ENCODE results near the gene EXOC6.
A peak's percentile ranks its signal among the peaks of the same experiment; 100 is the strongest.

Gene EXOC6

GRCh38 chr10:92832998-92833650 is 15.2 kb upstream of the EXOC6 start:
- DNase-seq, result no peak

DNA sequence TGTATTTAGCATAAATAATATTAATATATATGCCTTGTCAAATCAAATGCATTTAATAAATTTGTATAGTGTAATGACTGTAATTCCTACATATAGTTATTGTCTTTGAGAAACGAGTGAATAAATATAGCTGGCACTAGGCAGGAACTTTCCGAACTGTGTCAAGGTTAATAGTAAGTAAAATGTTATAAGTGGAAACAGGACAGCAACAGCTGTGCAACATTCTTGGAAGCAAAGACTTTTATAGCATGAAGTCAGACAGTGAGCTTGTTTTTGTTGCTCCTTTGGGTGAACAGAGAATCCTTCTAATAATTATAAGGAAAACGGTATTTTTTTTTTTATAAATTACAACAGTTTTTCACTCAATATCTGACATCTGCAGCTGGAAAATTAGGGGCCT is 14.0 kb upstream of the EXOC6 start:
- DNase-seq, result no peak

- no peak for DNase-seq
Measured at GRCh38 chr10:92834986-92835385, 13.3 kb upstream of the EXOC6 start.

DNA sequence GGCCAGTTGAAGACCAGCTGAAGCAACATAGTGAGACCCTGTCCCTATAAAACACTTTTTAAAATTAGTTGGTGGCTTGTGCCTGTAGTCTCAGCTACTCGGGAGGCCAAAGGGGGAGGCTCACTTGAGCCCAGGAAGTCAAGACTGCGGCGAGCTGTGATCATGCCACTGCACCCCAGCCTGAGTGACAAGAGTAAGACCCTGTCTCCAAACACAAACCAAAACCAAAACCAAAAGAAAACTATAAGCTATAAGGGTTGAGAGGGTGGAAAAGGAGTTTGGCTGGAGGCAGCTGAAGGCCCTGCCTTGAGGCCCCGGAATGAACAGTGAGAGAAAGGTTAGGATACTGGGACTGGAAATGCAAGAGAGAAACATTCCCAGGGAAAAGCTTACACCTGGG is 10.9 kb upstream of the EXOC6 start:
- DNase-seq, result no peak

- peak; percentile 88 for DNase-seq
Measured at GRCh38 chr10:92839191-92840085, 8.9 kb upstream of the EXOC6 start.

DNA sequence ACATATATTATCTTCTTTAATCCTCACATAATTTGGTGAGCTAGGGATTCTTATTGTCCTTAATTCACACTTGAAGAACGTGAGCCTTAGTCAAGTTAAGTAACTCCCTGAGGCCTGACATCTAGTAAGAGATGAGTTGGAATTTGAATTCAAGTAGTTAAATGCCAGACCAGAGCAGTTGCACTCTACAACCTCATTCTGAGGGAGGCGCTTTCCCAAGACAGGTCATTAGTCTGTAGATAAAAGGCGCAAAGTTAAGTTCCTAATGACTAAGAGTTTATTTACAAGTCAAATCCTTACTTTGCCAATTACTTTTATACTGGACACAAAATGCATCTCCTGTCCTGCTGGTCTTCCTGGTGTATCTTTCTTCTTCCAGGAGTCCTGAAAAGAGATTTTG is 3.6 kb upstream of the EXOC6 start:
- DNase-seq, result no peak

GRCh38 chr10:92845921-92846320 is 2.4 kb upstream of the EXOC6 start:
- DNase-seq, result no peak

- no peak for DNase-seq
Measured at GRCh38 chr10:92846344-92846743, 2.0 kb upstream of the EXOC6 start.

DNA sequence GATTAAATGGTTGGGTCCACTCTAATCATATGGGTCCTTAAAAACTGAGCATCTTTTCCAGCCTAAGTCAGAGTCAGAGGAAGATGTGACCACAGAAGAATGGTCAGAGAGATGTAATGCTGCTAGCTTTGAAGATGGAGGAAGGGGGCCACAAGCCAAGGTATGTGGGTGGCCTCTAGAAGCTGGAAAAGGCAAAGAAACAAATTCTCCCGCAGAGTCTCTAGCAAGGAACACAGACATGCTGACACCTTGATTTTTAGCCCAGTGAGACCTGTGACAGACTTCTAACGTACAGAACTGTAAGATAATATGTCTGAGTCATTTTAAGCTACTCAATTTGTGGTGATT is 1.5 kb upstream of the EXOC6 start:
- DNase-seq, result no peak

- DNase-seq, result no peak
Measured at GRCh38 chr10:92847202-92847864, 987 bp upstream of the EXOC6 start.

GRCh38 chr10:92848037-92848440 is 281 bp upstream of the EXOC6 start:
- no peak for DNase-seq

GRCh38 chr10:92849234-92849525 is 860 bp downstream of the EXOC6 start:
- DNase-seq, result peak; percentile 5

DNA sequence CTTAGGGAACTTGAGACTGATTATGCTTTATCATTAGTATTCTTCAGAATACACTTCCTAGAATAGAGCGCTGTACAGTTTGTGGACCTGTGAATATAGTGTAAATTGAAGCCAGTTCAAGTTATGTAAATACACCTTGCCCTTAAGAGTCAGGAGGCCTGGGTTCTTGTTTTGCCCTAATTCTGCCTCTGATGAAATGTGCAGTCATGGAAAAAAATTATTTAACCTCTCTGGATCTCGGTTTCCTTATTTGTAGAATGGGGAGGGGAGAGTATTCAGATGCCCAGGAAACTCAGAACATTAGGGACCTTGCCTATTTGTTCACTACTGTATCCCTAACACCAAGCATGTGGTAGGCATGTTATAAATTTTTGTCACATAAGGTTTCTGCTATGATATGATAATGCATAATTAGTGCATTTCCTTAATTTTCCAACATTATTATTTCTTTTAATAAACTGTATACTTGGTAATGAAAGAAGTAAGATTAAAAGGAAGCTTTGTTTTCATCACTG is 1.3 kb downstream of the EXOC6 start:
- DNase-seq, result no peak

GRCh38 chr10:92850185-92850584 is 1.9 kb downstream of the EXOC6 start:
- DNase-seq, result no peak

GRCh38 chr10:92851003-92851402 is 2.7 kb downstream of the EXOC6 start:
- no peak for DNase-seq

- no peak for DNase-seq
Measured at GRCh38 chr10:92855560-92855959, 7.2 kb downstream of the EXOC6 start.

- no peak for DNase-seq
Measured at GRCh38 chr10:92857904-92858514, 9.7 kb downstream of the EXOC6 start.

DNA sequence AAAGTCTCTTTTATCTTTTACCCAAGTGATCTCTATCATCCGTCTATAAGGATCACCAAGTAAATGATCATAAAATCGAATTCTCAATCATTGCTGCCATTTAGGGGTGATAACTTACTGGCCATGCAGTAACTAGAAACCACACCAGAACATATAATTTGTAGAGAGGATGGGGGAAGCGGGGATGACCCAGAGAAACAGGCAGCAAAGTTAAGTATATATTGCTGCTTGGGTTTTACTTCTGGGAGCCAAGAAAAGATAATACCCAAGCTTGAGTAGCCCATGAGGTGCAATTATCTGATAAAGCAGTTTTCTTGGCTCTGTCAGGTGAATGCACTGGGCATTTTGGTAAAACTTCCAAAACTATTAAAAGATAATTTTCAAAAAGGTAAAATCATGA is 18.9 kb downstream of the EXOC6 start:
- DNase-seq, result no peak

- DNase-seq, result no peak
Measured at GRCh38 chr10:92868036-92868435, 19.7 kb downstream of the EXOC6 start.

- DNase-seq, result no peak
Measured at GRCh38 chr10:92868557-92868956, 20.2 kb downstream of the EXOC6 start.

DNA sequence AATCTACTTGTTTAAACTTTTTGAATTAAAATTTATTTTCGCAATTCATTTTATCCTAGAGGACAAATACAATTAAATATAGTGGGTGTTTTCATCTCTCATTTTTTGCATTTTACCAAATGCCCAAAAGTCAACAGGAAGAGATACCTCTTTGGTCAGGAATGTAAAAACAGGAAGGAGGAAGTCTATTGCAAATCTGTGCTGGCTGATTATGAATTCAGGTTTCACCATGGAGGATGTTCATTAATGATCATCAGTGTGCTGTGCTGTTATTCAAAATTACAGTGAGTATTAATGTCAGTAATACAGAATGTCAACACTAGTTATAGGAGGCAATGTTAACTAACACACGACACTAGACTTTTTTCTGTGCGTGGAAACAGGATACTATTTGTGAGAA is 24.7 kb downstream of the EXOC6 start:
- no peak for DNase-seq

- no peak for DNase-seq
Measured at GRCh38 chr10:92876509-92877036, 28.3 kb downstream of the EXOC6 start.

- DNase-seq, result peak; percentile 24
Measured at GRCh38 chr10:92880233-92880861, 32.0 kb downstream of the EXOC6 start.
